Measurements from ENCODE around the gene ZNF638. TPM values are rescaled to one million over a fixed set of nuclear protein-coding genes. Genes with fewer than 3 reads are reported as not detected.

The ZNF638 gene
- total and polyA plus RNA-seq, 2 donors (not counting 3 experiments of a cell fraction or from before 2014, with no cell fraction given) = 36.4 to 111 TPM

DNA sequence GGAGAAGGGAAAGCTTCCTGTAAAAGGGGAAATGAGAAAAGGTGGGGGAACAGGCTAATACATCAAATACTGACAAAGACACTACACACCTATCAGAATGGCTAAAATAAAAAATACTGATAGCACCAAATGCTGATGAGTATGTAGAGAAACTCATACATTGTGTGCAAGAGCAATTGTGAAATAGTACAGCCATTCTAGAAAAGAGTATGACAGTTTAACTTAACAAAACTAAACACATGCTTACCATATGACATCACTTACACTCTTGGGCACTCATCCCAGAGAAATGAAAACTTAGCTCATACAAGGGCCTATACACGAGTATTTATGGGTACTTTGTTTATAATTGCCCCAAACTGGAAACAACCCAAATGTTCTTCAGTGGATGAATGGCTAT, 53.4 kb downstream of the ZNF638 start:
- TF ChIP-seq, protein P1, sequence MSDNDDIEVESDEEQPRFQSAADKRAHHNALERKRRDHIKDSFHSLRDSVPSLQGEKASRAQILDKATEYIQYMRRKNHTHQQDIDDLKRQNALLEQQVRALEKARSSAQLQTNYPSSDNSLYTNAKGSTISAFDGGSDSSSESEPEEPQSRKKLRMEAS (IDR thresholded peaks at IDR 0.05; ENCODE audit: insufficient read depth, insufficient read length) = no peak
- TF ChIP-seq POLR2A (IDR thresholded peaks at IDR 0.05; ENCODE audit: low read depth, low read length) (no peak), FOS (IDR thresholded peaks at IDR 0.05; ENCODE audit: borderline replicate concordance, insufficient read depth, low read length) (no peak)
- peaks cover 5% of the 10 kb centered on the region for H3K4me1 ChIP-seq (ENCODE audit: control insufficient read depth, extremely low read depth, insufficient read depth, low read length)
- H4K20me1 ChIP-seq (replicated peaks; ENCODE audit: control insufficient read depth, extremely low read depth, insufficient read depth, low read length) = peaks cover 3% of the 10 kb centered on the region
- POLR2A ChIA-PET = no interaction called here
- dilution Hi-C loops (cut with MboI; ENCODE audit: extremely low pct_ligation_motif_present, low sequenced_read_pairs) = no loop called here
- no peak overlapping the region for H3K4me3 ChIP-seq (replicated peaks in 1 of 3; ENCODE audit: insufficient read depth in 1 of 3, low read depth in 1 of 3, low read length in 3 of 3)
- H3K9me1 ChIP-seq (replicated peaks; ENCODE audit: control insufficient read depth, extremely low read depth, insufficient read depth, low read length) = no peaks in the 10 kb centered on the region
- DNase-seq (ENCODE audit: low read depth, low spot score) (peak; percentile 17), FAIRE-seq (peak; percentile 37)
- no peaks in the 10 kb centered on the region for H3K9me3 ChIP-seq (replicated peaks; ENCODE audit: control insufficient read depth, insufficient read depth, low read length)
- no peak overlapping the region for H3K4me2 ChIP-seq (ENCODE audit: insufficient read depth, low read length)
- H3K27me3 ChIP-seq (ENCODE audit: control insufficient read depth in 2 of 2, insufficient read depth in 2 of 2, low read length in 2 of 2) = no peaks in the 10 kb centered on the region
- H2AFZ ChIP-seq (ENCODE audit: low read depth, low read length) = no peak overlapping the region
- H3K9ac ChIP-seq (replicated peaks; ENCODE audit: extremely low read depth, insufficient read depth, low read length) = no peak overlapping the region
- H3K27ac ChIP-seq (ENCODE audit: insufficient read depth, low read depth, low read length) = no peak overlapping the region
- H3K36me3 ChIP-seq (ENCODE audit: control insufficient read depth in 2 of 2, extremely low read depth in 1 of 2, insufficient read depth in 2 of 2, low read length in 2 of 2) = peaks cover 16 to 31% of the 10 kb centered on the region in 2 experiments
- BruUV-seq (replicated peaks) = no TSS peak
- CTCF ChIA-PET = interaction anchor here (1.0 to 1.8 kb wide), 2 partner anchors 19 to 85 kb away, joined by 3 to 7 read pairs; no protein-coding TSS in a partner anchor
- intact Hi-C loops (cut with micrococcal nuclease) = no loop called here
- H3K79me2 ChIP-seq (ENCODE audit: control insufficient read depth, insufficient read depth, low read length) = peaks cover 2% of the 10 kb centered on the region

DNA sequence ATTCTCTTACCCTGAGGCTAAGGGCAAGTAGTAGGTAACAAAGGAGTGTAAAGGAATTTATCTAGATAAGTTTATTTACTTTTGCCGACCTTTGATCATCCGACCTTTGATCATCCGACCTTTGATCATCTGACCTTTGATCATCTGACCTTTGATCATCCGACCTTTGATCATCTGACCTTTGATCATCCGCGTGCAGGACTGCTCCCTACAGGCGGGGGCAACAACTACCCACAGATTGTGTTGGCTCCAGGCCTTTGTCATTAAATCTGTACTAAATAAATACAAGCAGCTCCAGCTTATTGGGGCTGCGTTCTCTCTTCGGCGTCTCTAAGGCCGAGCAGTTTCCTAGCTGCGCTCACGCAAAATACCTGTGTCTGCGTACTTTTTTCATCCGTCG, 56.6 kb downstream of the ZNF638 start:
- no peak overlapping the region for H3K4me3 ChIP-seq (replicated peaks in 1 of 3; ENCODE audit: insufficient read depth in 1 of 3, low read depth in 1 of 3, low read length in 3 of 3)
- DNase-seq (ENCODE audit: low read depth, low spot score) (no peak), FAIRE-seq (no peak)
- no TSS peak for BruUV-seq (replicated peaks)
- H3K9me1 ChIP-seq (replicated peaks; ENCODE audit: control insufficient read depth, extremely low read depth, insufficient read depth, low read length) = no peaks in the 10 kb centered on the region
- H4K20me1 ChIP-seq (replicated peaks; ENCODE audit: control insufficient read depth, extremely low read depth, insufficient read depth, low read length) = no peaks in the 10 kb centered on the region
- H3K9me3 ChIP-seq (replicated peaks; ENCODE audit: control insufficient read depth, insufficient read depth, low read length) = no peaks in the 10 kb centered on the region
- H3K4me1 ChIP-seq (ENCODE audit: control insufficient read depth, extremely low read depth, insufficient read depth, low read length) = peaks cover 5% of the 10 kb centered on the region
- peaks cover 15 to 21% of the 10 kb centered on the region in 2 experiments for H3K36me3 ChIP-seq (ENCODE audit: control insufficient read depth in 2 of 2, extremely low read depth in 1 of 2, insufficient read depth in 2 of 2, low read length in 2 of 2)
- H3K9ac ChIP-seq (replicated peaks; ENCODE audit: extremely low read depth, insufficient read depth, low read length) = no peak overlapping the region
- H3K4me2 ChIP-seq (ENCODE audit: insufficient read depth, low read length) = no peak overlapping the region
- ChIA-PET CTCF (no interaction called here), POLR2A (no interaction called here)
- intact Hi-C loops (cut with micrococcal nuclease) = no loop called here
- no peak overlapping the region for H2AFZ ChIP-seq (ENCODE audit: low read depth, low read length)
- H3K79me2 ChIP-seq (ENCODE audit: control insufficient read depth, insufficient read depth, low read length) = peaks cover 2% of the 10 kb centered on the region
- H3K27me3 ChIP-seq (ENCODE audit: control insufficient read depth in 2 of 2, insufficient read depth in 2 of 2, low read length in 2 of 2) = no peaks in the 10 kb centered on the region
- TF ChIP-seq JUN (IDR thresholded peaks at IDR 0.05; ENCODE audit: borderline replicate concordance, insufficient read depth, insufficient read length, low read depth) (no peak), MYC (IDR thresholded peaks at IDR 0.05; ENCODE audit: low read depth, low read length) (no peak), EZH2 (IDR thresholded peaks at IDR 0.05; ENCODE audit: borderline replicate concordance, low read depth, low read length, severe bottlenecking) (no peak), POLR2AphosphoS5 (IDR thresholded peaks at IDR 0.05; ENCODE audit: insufficient read depth, low read depth, low read length) (no peak), GATA2 (IDR thresholded peaks at IDR 0.05; ENCODE audit: insufficient read depth, insufficient read length, low read depth, low read length) (no peak), POLR2A (IDR thresholded peaks at IDR 0.05; ENCODE audit: low read depth, low read length) (no peak), FOS (IDR thresholded peaks at IDR 0.05; ENCODE audit: borderline replicate concordance, insufficient read depth, low read length) (no peak)
- TF ChIP-seq, protein P2, sequence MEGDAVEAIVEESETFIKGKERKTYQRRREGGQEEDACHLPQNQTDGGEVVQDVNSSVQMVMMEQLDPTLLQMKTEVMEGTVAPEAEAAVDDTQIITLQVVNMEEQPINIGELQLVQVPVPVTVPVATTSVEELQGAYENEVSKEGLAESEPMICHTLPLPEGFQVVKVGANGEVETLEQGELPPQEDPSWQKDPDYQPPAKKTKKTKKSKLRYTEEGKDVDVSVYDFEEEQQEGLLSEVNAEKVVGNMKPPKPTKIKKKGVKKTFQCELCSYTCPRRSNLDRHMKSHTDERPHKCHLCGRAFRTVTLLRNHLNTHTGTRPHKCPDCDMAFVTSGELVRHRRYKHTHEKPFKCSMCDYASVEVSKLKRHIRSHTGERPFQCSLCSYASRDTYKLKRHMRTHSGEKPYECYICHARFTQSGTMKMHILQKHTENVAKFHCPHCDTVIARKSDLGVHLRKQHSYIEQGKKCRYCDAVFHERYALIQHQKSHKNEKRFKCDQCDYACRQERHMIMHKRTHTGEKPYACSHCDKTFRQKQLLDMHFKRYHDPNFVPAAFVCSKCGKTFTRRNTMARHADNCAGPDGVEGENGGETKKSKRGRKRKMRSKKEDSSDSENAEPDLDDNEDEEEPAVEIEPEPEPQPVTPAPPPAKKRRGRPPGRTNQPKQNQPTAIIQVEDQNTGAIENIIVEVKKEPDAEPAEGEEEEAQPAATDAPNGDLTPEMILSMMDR (IDR thresholded peaks at IDR 0.05; ENCODE audit: extremely low read depth in 1 of 2, insufficient read depth in 1 of 2, low read depth in 1 of 2, low read length in 2 of 2) = no peak
- TF ChIP-seq, protein P1 (IDR thresholded peaks at IDR 0.05; ENCODE audit: insufficient read depth, insufficient read length) = no peak
- no peak overlapping the region for H3K27ac ChIP-seq (ENCODE audit: insufficient read depth, low read depth, low read length)
- dilution Hi-C loops (cut with MboI; ENCODE audit: extremely low pct_ligation_motif_present, low sequenced_read_pairs) = no loop called here

Measured in endothelial cell of umbilical vein (primary cell).